ENCODE results near the gene BCL2.

- no peak for TF ChIP-seq ARNTL (CRISPR knock-in tag; IDR thresholded peaks at IDR 0.05; ENCODE audit: borderline replicate concordance, low read depth)
- no peak for TF ChIP-seq SNAI2 (CRISPR knock-in tag; IDR thresholded peaks at IDR 0.05)
- TF ChIP-seq ZNF8 (CRISPR knock-in tag; IDR thresholded peaks at IDR 0.05) = no peak
- TF ChIP-seq TSHZ2 (CRISPR knock-in tag; IDR thresholded peaks at IDR 0.05) = no peak
- no peak for TF ChIP-seq POU6F1 (CRISPR knock-in tag; IDR thresholded peaks at IDR 0.05; ENCODE audit: borderline replicate concordance, low read depth)
- TF ChIP-seq BACH2 (CRISPR knock-in tag; IDR thresholded peaks at IDR 0.05; ENCODE audit: borderline replicate concordance) = no peak
- no peak for TF ChIP-seq ZNF70 (CRISPR knock-in tag; IDR thresholded peaks at IDR 0.05)
- TF ChIP-seq CSRNP3 (CRISPR knock-in tag; IDR thresholded peaks at IDR 0.05) = no peak
Measured at GRCh38 chr18:63312019-63312409, 7.6 kb downstream of the BCL2 start.

Measured in SK-N-SH treated with all-trans-retinoic acid at 6 μM for 48 hours (cell line).